Omental fat pad (tissue), 4 donors: ENCODE measurements around the gene TCF4. TPM values are rescaled to one million over a fixed set of nuclear protein-coding genes. Genes with fewer than 3 reads are reported as not detected.

Source experiments
- ATAC-seq: fragments of 150-250 bp; one replicate; pipeline ENCODE4 v1.9.1; 2016; ENCODE audit warnings: mild to moderate bottlenecking, moderate library complexity; ENCODE audit not compliant: low FRiP score
- DNase-seq: peaks from one replicate; pipeline ENCODE4 v3.0.0-alpha.2; 2019; ENCODE audit warnings: low spot score
- total RNA-seq, 4 donors: library from RNA; depleted of rRNA; stranded (reverse); fragments of >200 nt; gene quantifications; one replicate each; pipeline ENCODE4 v1.1.0, GENCODE V29; 2016
- TF ChIP-seq, protein P1 (sequence below), 3 donors: fragments of 450-650 bp; IDR thresholded peaks; one replicate each; pipeline ENCODE4 v1.5.1; 2016 to 2017; ENCODE audit warnings: antibody characterized with exemption in 3 of 3, mild to moderate bottlenecking in 3 of 3, moderate library complexity in 2 of 3

Gene TCF4
- total RNA-seq, 4 donors from 2014 or later, result 113 to 381 (median 141) TPM

DNA sequence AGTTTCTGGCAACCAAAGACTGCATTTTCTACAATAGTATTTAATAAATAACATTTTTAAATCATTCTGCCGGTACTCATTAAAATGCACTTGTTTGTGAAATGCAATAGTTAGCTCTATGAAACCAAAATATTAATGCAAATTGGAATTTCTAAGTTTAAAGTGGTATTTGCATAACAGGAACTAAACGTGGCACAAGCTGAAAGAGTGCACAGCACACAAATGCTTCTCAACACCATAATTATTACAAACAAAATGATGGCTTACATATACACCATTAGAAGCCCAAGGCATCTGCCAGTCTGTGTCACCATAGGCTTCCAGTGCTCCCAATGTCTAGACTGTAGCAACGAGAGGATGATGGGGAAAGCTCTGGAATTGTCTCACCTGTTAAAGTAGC lies 280.5 kb downstream of the TCF4 start:
- TF ChIP-seq, protein P1, sequence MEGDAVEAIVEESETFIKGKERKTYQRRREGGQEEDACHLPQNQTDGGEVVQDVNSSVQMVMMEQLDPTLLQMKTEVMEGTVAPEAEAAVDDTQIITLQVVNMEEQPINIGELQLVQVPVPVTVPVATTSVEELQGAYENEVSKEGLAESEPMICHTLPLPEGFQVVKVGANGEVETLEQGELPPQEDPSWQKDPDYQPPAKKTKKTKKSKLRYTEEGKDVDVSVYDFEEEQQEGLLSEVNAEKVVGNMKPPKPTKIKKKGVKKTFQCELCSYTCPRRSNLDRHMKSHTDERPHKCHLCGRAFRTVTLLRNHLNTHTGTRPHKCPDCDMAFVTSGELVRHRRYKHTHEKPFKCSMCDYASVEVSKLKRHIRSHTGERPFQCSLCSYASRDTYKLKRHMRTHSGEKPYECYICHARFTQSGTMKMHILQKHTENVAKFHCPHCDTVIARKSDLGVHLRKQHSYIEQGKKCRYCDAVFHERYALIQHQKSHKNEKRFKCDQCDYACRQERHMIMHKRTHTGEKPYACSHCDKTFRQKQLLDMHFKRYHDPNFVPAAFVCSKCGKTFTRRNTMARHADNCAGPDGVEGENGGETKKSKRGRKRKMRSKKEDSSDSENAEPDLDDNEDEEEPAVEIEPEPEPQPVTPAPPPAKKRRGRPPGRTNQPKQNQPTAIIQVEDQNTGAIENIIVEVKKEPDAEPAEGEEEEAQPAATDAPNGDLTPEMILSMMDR (IDR thresholded peaks at IDR 0.05), result no peak
- no peak for ATAC-seq
- DNase-seq, result no peak

- TF ChIP-seq, protein P1 (IDR thresholded peaks at IDR 0.05), result no peak
- ATAC-seq, result no peak
- DNase-seq, result no peak
Observed at GRCh38 chr18:55306359-55307024, 281.5 kb downstream of the TCF4 start.

- DNase-seq (no peak), ATAC-seq (no peak)
- TF ChIP-seq, protein P1 (IDR thresholded peaks at IDR 0.05), result no peak
Observed at GRCh38 chr18:55302167-55302833, 285.7 kb downstream of the TCF4 start.

DNA sequence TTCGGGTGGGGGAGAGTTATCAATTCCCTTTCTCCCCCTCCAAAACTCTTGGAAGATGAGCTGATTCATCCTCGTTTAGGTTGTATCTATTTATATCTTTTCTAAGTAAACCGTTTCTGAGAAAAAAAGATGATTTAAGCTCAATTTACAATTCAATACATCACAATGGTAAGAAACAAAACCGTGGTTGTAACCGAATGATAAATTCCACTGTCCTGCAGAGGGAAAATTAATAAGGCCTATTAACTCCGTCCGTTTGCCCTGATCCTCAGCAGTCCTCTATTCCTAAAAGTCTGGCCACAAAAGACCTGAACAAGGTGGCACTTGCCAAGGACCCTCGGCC lies 286.2 kb downstream of the TCF4 start:
- ATAC-seq (no peak), DNase-seq (no peak)
- TF ChIP-seq, protein P1 (IDR thresholded peaks at IDR 0.05), result no peak

DNA sequence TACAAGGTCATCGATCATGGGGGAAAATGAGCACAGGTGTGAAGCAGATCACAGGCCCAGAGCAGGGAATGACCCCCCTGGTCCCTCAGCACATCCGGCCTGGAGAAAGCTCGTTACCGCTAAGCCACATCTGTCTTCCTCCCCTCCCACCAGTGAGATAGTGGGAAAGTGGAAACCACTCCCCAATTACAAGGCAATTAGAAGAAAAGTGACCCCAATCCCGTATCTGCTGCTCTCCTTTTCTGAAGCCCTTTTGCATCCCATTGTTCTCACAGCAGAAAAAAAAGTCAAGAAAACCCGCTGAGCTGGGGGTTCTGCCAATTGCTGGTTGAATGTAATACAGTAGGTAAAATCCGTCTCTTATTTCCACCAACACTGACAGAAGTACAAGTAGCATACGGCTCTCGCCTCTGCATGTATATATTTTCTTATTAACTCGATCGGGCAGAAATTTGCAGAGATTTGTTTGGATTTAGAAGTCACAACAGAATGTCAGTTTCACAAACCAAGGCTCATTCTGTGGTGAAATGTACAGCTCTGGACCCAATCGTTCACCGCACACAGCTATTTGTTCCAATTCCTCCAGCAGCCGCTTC lies 287.0 kb downstream of the TCF4 start:
- TF ChIP-seq, protein P1 (IDR thresholded peaks at IDR 0.05), result no peak
- no peak for DNase-seq
- no peak for ATAC-seq

GRCh38 chr18:55300421-55300935 lies 287.5 kb downstream of the TCF4 start:
- ATAC-seq, result no peak
- no peak for DNase-seq
- TF ChIP-seq, protein P1 (IDR thresholded peaks at IDR 0.05), result no peak
